ENCODE results near the gene DDX60.
"Not testable (repeated sequence)": the region's sequence is repeated elsewhere in the genome, so short reads cannot be mapped to it uniquely, and the experiment has no call there.

The DDX60 gene

DNA sequence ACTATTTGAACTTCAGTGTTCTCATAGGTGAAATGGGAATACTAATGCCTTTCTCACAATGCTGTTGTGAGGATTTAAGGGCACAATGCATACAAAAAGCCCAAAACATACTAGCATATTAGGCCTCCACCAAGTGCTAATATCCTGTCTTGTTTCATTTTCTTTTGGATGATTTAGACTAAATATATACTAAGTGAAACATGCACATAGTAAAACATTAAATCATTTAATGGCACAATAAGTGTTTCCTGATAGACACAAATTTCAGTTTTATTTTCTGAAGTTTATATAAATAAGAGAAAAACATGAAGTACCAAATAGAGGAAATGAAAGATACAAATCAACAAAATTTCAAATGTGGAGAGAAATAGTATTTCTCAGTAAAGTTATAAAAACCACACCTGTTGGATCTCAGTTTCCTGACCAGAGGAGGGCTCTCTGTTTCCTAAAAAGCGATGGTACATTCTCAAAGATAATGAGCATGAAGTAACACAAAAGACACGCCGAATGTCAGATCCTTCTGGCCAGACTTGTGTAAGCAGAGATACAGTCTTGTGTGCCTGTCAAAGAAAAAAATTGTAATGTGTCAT, 25.1 kb downstream of the DDX60 start:
- DNase-seq = no peak

DNA sequence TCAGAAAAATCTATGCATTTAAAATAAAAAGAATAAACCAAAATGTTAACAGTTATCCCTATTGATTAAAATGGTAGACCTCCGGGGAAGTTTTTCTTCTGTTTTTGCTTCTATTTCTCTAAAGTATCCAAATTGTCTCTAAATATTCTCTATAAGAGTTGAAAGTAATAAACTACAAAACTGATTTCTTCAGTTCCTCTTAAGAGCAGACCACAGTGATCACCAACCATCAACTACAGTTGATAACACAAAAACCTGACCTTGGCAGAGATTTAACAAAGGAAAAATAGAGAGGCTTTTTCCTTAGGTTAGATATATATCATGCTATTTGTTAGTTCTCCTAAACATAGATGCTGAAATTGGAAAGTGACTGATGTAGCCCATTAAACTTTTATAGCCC, 27.3 kb downstream of the DDX60 start:
- DNase-seq = no peak

DNA sequence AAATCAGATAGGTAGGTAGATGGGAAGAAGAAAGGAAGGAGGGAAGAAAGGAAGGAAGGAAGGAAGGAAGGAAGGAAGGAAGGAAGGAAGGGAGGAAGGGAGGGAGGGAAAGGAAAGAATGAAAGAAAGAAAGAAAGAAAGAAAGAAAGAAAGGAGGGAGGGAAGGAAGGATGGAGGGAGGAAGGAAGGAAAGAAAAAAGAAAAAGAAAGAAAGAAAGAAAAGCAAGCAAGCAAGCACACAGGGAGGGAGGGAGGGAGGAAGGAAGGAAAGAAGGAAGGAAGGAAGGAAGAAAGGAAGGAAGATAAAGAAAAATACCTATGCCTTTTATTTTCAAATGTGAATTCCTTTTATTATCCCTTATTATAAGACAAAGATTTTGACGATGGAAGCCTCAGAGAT, 32.7 kb downstream of the DDX60 start:
- not testable (repeated sequence) for DNase-seq

DNA sequence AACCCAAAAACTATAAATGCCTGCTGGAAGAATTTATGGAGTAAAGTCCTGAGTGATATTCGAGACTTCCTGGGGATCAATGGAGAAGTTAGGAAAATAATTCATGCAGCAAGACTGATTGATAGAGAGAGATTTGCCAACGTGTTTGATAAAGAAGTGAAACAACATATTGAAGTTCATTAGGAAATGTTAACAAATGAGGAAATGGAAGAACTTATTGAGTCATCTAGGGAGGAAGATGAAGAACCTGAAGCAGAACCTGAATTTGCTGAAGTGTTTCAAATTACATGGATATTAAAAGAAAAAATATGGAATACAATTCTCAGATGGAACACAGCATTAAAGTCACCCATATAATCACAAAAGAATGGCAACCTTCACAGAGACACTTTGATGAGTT, 39.0 kb downstream of the DDX60 start:
- DNase-seq = no peak

DNA sequence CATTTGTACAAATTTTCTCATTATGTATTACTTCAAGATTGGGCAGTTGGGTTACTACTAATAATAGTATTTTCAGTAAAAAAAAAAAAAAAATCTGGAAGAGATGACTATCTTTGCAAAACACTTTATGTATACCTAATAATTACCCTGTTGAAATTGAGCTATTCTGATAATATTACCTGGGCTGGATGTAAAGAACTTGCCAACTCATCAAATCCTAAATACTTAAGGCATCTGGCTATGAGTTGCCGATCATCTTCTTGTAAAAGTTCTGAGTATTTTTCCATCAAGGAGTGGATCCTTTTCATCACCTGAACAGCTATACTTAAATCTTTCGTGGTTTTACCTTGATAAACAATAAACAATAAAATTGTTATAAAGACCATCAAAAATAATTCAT, 42.7 kb downstream of the DDX60 start:
- no peak for DNase-seq

DNA sequence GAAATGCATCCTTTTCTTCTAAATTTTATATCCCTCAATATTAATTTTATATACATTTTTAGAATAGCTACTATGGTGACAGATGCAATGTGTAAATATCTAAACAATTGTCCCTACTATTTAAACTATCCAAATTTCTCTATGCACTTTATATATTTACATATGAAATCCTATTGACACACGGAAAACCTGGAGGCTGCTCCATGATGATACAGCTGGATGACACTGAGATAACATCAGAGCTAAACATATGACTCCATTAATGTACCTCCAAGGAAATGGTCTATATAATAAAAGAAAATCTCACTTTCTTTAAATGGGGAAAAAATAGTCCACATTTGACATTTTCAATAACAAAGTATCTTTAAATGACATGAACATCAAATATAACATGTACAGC, 43.7 kb downstream of the DDX60 start:
- DNase-seq = no peak

DNA sequence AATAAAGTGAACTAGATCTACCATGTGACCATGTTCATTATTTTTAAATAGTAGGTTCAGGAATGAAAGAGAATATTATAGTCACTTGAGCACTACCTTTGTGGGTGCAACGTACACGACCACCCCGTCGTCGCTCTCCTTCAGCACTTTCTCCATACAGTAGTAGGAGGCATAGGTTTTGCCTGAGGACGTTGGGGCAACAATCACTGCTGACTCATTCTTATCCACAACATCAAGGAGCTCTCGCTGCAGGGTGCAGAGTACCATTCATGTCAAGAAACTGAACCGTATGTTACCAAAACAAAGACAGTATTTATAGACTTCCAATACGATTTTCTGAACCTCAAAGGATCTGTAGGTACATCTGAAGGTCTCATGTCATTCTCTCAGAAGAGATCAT, 44.7 kb downstream of the DDX60 start:
- DNase-seq = no peak

DNA sequence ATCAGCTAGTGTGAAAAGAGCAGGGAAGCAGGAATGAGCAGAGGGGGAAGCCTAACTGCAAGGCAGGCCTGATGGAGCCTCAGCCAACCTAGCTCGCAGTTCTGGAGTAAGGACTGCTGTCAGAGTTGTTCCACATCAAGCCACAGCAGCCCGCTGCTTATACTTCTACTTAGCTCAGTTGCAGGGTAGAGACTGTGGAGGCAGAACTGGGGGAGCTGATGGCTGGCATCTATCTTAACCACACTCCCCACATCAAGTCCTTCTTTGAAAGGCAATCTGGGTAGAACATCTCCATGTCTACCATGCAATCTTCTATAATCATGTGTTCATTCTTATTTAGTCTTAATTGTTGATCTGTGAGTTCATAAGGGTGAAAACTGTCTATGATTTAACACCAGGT, 46.1 kb downstream of the DDX60 start:
- no peak for DNase-seq

DNA sequence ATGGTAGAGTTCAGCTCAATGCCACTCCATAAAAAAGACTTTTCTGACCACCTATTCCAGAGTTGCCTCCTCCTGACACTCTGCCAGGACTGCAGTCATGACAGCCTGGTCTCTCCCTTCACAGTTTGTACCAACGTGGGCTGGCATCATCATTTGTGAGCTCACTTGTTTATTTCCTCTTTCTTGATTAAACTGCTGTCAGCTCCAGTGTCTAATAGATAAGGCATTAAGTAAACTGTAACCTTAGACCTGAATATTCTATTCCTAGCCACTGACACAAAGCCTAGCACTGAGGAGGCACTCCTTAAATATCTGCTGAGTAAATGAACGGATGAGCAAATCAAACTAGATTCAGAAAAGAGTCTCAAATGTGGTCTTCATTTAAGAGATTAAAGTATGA, 48.7 kb downstream of the DDX60 start:
- no peak for DNase-seq

DNA sequence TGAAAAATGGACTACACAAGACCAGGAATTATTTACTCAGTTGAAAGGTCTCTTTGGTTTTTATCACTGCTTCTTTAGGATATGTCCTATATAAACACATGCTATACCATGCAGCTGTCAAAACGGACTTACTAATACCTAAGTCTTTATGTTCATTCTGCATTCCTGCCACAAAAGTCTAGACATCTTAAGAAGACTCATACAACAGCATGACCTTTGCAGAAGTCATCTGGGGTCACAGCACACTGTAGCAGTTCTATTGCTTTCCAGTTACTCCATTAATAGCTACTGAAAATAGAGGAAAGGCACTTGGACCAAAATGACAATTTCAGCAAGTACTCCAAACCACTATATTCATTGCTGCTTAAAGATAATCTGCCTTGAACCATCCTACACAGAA, 53.2 kb downstream of the DDX60 start:
- DNase-seq = no peak

DNA sequence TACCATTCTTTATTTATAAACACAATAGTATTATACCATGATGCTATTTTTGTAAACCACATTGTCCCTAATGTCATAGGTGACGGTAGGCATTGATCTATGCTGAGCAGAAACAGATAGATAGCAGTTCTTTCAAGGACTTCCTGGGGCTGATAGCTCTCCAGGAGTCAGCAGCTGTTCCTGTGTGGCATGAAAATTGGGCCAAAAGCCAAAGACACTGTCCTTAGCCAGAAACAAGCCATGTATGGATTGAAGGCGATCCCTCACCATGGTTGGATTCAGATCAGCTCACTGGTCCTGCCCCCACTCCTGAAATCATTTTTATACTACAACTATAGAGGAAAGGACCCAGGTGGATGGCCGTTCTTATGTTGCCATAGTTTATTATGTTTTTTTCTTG, 53.6 kb downstream of the DDX60 start:
- peak; percentile 56 for DNase-seq

DNA sequence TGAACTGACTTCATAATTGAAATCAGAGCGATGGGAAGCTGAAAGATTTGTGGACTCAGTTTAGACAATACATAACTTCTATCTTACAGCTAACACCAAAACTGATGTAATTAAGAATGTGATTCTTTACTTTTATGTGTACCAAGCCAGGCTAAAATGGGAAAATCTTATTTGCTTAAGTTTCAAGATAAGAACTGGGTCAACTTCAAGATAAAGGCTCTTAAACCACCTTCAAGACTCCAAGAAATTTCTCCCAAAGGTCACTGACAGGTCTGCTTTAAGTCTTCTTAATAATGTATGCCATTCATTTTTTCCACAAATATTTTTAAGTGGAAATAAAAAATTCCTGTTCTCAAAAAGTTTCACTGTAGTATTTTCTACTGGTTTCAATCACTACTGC, 55.5 kb downstream of the DDX60 start:
- no peak for DNase-seq

DNA sequence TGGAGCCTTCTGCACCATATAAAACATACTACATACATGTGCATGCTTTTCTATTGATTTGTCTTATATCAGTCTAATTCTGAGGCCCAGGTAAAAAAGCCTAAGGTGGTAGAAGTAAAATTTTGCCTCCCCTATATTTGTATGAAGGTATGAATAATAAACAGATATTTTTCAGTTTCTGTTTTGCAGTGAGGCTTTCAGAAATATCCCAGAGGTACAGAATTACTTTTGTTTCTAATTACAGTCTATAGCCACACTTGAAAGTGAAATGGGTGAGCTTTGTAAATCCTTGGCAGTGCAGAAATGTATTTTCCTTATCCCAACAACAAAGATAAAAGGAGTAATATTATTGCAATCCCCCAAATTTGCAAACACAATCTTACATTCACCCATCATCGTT, 59.5 kb downstream of the DDX60 start:
- no peak for DNase-seq

DNA sequence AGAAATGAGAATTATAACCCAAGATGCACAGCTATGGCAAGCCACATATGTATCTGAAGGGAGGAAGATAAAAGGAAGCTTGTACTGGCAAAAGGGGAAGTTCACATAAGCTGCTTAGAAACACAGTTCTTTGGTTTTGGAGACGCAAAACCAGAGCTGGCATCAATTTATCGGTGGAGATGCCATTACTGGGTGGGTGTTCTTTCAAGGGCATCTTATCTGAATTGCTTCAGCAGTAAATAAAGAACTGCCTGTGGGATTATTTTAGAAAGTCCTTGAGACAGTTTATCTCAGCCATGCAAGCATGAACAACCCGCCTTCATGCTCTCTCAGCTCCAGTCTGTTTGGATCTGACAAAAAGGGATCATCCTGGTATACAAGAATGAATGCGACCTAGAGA, 60.8 kb downstream of the DDX60 start:
- DNase-seq = no peak

DNA sequence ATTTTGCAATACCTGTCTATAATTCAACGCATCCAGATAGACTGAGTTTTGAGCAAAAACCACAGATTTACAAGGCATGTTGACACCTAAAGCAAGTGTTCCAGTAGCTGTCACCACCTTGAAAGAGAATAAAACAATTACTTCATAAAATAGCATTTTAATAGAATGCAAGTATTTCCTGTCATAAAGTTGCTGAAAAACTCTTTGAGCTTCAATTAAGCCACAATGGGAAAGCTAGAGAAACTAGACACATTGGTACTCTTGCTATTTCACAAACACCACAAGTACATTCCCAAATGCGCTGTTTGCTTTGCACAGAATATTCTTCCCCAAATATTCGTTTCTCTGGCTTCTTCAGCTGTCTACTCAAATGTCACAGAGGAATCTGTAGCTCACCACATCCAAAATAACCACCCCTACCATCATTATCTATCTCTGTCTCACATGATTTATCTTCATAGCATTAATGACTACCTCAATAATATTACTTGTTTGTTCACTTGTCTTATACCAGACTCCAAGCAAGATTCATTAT, 70.3 kb downstream of the DDX60 start:
- no peak for DNase-seq

DNA sequence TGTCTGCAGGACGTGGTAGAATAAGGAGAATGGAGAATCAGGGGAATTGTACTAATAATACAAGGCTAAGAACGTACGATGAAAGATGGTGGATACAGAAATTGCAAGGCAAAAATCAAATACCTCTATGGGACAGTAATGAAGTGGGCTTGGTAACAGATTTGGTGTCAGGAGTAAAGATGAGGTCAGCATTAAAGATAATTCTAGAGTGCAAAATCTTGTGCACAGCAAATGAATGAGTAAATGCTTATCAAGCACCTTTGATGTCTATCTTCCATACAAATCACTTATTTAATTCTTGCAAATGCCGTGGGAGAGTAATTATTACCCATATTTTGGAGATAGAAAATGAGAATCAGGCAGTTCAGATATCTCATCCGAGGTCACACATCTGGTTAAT, 70.9 kb downstream of the DDX60 start:
- DNase-seq = no peak

DNA sequence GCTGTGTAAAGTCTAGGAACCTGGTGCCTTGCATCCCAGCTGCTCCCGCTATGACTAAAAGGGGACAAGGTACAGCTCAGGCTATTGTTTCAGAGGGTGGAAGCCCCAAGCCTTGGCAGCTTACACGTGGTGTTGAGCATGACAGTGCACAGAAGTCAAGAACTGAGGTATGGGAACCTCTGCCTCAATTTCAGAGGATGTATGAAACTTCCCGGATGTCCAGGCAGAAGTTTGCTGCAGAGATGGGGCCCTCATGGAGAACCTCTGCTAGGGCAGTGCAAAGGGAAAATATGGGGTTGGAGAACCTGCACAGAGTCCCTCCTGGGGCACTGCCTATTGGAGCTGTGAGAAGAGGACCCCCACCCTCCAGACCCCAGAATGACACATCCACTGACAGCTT, 76.6 kb downstream of the DDX60 start:
- DNase-seq = no peak

DNA sequence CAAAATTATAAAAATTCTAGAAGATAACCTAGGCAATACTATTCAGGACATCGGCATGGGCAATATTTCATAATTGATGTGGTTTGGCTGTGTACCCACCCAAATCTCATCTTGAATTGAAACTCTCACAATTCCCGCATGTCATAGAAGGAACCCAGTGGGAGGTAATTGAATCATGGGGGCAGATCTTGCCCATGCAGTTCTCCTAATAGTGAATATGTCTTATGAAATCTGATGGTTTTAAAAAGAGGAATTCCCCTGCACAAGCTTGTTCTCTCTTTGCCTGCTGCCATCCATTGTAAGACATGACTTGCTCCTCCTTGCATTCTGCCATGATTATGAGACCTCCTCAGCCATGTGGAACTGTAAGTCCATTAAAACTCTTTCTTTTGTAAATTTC, 77.7 kb downstream of the DDX60 start:
- no peak for DNase-seq

DNA sequence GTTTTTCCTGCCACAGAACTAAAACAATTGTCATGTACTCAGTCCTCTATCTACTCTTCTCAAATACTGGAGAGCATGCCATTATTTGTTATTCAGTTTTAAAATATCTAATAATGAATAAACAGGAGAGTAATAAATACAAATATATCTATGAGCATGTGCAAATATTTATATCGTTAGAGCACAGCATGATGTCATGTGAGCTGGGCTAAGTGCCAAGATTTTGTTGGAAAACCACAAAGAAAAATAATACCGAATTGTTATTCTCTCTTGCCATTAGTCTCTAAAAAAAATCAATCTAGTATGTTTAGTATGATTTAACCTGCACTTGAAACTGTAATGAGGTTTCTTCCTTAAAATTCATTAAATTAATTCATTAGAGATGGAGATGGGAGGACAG, 97.3 kb downstream of the DDX60 start:
- DNase-seq = peak; percentile 59

DNA sequence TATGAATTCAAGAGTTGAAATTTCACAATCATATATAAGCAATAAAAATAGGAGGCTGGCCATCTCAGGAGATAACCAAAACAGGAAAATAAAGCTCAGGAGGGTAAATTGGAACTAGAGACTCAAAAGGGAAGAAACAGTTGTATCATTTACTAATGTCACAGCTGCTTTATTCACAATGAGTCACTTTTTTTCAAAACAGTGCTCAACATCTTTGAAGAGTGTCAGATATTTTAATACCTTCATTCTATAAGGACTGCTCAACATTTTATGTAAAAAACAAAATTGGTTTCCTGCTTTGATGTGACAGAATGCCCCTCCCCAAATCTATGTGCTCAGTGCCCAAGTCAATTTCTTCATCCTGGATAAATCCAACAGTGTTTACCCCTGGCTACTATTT, 97.7 kb downstream of the DDX60 start:
- peak; percentile 37 for DNase-seq

DNA sequence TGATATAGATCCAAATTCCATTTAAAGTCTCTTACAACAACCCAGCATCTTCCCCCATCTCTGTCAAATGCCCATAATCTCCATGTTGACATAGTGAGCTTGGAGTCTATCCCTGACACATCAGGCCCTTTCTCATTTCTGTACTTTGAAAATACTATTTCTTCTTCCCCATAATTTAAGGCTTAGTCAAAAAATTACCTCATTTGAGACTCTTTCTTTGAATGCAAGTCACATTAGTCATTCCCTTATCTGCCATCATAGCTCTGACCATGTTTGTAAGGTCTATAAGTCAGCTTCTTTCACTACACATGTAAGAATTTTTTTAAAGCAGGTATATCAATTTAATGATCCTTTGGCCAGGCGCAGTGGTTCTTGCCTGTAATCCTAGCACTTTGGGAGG, 99.9 kb downstream of the DDX60 start:
- DNase-seq = no peak

DNA sequence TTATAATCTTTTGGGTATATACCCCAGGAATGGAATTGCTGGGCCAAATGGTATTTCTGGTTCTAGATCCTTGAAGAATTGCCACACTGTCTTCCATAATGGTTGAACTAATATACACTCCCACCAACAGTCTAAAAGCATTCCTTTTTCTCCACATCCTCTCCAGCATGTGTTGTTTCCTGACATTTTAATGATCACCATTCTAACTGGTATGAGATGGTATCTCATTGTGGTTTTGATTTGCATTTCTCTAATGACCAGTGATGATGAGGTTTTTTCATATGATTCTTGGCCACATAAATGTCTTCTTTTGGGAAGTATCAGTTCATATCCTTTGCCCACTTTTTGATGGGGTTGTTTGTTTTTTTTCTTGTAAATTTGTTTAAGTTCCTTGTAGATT, 105.0 kb downstream of the DDX60 start:
- DNase-seq = not testable (repeated sequence)

DNA sequence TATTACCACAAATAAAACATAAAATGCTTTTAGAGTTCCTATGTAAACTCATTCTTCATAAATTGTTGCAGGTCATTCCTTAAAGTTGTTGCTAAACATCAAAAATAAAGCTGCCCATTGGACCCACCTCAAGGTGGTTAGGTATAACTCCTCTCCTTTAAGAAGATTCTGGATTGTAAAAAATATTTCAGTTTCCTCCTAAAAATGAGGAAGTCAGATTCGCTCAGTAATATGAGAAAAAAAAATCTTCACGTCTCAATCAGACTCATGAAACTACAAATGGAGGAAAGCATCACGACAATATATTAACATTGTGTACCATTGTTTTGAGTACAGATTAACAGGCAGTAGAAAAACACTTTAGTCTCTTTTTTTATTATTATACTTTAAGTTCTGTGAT, 105.9 kb downstream of the DDX60 start:
- no peak for DNase-seq

DNA sequence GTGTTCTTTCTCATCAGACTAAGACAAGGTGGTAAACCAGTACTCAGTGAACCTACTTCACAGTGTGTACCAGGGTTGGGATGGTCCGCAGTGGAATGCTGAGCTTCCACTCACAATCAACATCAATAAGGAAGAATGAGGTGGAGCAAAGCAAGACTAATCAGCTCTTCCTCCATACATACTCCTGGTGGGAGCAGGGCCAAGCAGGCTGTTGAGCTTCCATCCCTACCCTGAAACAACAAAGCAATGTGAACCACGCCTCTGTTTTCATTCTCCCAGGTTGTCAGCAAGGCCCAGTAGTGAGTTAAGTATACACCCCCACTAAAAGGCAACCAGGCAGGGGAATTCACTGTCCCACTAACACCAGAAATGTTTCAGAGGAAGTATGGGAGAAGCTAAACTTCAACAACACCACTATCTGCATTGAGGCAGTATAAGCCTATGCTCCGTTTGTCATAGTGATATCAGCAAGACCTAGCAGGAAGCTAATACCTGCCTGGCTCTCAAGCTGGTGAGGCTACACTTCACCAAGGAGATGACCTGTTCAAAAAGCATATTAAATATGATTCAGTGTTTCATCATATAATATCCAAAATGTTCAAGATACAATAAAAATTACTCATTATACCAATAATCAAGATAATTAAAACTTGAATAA, 109.5 kb downstream of the DDX60 start:
- no peak for DNase-seq

DNA sequence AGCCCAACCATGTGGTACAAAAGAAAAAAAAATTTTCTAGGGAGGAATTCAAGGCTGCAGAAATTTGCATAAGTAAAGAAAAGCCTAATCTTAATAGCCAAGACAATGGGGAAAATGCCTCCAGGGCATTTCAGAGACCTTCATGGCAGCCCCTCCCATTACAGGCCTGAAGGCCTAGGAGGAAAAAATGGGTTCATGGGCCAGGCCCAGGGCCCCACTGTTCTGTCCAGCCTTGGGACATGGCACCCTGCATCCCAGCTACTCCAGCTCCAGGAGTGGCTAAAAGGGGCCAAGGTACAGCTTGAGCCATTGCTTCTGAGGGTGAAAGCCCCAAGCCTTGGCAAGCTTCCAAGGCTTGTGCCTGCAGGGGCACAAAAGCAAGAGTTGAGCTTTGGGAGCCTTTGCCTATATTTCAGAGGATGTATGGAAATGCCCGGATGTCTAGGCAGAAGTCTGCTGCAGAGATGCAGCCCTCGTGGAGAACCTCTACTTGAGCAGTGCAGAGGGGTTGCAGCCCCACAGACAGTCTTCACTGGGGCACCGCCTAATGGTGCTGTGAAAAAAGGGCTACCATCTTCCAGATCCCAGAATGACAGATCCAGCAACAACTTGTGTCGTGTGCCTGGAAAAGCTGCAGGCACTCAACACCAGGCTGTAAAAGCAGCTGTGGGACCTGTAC, 115.2 kb downstream of the DDX60 start:
- no peak for DNase-seq
